Activated CD8-positive, alpha-beta memory T cell treated with anti-CD3 and anti-CD28 coated beads, Interleukin-2, amount 50 U/mL, for 24 hours (primary cell): ENCODE measurements around the gene CSNK1G2.

Source experiments
- DNase-seq: peaks from one replicate; pipeline ENCODE4 v3.0.0-alpha.2; 2020; ENCODE audit errors: extremely low read depth

The CSNK1G2 gene

DNA sequence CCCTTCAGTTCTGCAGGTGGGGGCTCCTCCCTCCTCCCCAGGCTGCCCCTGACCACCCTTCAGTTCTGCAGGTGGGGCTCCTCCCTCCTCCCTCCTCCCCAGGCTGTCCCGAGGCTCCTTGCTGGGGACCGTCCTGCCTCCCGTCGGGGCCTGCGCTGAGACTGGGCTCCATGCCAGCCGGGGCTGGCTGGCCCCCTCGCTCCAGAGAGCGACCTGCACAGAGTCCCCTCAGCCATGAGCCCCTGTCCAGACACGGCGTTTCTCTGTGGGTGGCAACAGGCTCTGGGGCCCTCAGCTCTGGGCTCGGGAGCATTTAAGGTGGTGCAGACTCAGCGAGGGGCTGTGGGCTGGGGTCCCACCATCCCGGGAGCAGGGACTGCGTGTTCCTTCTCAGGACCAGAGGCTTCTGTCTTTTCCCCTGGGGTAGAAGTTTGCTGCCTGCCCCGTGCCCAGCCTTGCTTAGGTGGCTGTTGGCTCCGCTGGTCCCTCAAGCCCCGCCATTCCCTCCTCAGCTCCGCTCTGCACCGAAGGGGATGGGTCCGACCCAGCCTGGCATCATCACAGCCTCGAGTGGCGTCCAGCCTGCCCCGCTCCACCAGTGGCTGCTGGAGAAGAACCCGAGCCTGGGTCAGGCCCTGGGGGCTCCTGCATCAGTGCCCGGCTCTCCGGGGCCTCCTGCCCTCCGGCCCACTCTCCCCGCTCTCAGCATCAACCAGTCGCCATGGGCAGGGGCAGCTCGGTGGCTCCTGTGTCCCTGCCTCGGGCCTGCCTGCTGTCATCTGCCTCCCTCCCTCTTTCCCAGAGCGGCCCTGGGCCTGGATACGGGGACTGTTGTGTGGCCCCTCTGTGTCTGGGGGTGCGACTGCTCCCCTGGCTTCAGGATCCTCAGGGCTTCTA is 27.6 kb downstream of the CSNK1G2 start:
- no peak for DNase-seq

DNA sequence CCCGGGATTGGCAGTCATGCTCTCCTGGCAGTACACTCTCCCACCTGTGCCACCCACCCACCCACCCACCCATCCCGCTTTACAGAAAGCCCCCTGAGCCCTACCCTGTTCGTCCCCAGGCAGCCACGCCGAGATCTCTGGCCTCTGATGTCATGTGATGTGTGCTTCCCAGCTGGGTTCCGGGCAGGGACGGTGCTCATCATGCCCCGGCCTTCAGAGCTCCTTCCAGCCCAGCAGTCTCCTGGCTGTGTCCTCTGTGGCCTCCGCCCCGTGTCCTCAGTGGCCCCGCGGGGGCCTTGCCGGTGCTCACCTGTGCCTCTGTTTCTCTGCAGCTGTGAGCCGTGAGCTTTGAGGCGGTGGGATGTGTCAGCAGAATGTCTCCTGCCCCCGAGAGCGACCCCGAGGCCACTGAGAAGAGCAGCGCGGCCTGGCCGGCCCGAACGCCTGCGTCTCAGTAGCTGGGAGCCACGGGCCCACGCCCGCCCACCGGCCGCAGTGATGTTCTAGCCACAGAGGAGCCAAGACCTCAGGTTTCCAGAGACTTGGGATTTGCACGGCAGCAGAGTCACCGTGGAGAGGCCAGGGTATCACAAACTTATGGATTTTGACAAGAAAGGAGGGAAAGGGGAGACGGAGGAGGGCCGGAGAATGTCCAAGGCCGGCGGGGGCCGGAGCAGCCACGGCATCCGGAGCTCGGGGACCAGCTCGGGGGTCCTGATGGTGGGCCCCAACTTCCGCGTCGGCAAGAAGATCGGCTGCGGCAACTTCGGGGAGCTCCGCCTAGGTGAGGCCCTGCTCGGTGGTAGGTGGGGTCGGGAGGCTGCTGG is 28.4 kb downstream of the CSNK1G2 start:
- DNase-seq: no peak

DNA sequence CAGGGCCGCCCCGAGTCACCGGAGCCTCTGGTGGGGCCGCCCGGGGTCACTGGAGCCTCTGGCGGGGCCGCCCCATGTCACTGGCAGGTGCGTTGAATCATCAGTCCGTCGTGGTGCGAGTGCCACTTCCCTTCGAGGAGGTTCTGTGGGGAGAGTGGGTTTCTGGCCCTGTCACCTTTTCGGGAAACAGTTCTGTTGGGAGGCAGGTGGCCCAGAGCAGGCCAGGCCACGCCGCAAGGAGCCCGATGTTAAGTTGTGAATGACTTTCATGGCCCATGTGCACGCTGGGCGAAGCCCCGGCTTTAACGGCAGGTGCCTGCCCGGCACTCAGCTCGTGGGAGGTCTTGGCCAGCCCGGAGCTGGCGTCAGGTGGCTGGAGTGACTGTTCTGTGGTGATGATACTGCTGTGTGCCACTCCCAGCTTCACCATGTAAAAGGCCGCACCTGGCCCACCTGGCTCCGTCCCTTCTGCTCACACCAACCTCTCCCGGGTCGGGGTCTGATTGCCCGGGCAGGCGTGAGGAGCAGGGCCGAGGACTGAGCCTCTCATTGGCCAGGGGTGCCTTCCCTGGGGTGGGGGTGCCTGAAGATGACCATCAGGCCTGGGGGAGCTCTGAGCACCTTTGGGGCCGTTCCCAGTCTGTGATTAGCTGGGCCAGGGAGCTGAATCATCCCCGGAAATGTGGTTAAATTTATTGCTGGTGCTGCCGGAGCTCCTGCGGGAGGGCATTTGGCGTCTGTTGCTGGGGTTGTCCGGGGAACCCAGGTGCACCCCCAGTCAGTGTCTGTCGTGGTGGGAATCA is 29.2 kb downstream of the CSNK1G2 start:
- DNase-seq: no peak

DNA sequence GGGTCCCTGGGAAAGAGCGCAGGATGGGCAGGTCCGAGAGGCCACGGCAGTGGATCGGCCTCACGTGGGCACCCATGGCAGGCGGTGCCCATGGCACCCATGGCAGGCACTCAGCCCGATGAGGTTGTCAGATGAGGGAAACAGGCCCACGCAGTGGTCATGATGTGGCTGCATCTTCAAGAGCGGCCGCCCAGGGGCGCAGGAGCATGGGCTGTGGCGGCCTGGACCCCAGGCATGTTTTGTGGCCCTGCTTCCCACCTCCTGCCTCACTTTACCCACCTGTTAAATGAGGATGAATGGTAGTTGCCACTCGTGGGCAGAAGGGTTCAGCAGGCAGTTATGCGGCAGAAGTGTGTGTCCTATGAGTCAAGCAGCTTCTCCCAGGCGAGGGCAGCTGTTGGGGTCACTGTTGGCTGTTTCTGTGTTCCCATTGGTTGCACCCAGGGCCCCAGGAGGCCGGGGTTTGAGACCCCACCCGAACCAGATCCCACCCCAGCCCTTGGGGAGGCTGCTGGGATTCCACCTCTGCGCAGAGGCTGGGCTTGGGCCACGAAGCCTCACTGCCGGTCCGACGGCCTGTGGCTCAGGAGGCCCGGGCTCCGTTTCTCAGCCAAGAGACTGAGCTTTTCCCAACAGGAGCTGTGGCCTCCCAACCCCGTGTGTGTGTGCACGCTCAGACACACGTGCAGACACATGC is 30.0 kb downstream of the CSNK1G2 start:
- no peak for DNase-seq

DNA sequence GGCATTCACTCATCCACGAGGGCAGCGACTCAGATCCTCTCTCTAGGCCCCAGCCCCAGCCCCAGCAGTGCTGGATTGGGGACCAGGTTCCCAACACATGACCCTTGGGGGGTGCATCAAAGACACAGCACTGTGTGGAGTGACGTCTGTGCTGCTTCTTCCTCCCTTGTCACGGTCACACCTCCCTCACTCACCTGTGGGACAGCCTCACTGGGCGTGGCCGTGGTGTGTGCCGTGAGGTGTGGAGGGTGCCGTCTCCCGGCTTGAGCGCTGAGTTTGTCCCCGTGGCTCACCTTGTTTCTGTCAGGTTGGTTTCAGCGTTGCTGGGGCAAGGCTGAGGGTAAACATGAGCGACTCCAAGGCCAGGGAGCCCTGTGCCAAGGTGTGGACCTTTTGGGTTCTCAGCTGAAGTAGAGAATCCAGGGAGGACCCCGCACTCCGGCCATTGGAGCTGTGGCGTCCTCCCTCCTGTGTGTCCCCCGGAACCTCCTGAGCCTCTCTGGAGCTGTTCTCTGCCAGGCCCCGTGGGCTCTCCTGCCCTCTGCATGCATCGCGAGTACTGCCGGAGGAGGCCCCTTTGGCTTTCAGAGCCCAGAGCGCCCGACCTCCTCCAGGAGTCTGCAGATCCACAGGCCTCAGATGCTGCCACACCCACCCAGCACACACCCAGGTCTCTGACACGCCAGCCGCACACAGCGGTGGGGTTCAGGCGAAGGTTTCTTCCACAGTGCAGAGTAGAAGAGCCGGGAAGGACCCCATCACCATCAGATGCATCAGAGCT is 33.6 kb downstream of the CSNK1G2 start:
- no peak for DNase-seq

DNA sequence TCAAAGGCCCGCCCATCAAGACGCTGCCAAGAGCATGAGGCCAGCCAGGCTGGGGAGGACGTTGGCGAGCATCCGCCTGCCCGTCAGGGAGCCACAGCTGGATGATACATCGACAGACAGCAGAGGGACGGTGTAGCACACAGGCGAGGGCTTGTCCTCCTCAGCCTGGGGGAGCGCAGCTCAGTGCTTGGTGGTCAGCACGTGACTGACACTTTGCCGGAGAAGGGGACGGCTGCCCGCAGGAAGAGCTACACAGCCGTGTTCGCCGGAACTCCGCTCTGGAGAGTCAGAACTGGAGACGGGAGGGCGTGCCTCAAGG is 34.1 kb downstream of the CSNK1G2 start:
- no peak for DNase-seq

DNA sequence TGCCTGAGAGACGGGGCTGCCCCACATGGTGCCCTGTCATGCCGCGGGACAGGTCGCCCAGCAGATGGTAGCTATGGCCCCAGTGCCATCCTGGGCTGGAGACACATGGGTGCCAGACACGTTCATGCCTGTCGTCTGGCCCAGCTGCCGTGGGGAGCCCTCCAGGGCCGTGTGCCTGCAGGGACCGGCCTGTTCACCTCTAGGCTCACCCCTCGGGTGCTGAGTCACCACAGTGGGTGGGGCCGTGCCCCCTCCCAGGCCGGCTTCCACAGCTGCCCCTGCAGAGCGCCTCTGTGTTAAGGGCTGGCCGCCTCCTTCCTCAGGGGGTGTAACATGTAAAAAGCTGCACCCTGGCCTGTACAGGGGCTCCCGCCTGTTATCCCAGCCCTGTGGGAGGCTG is 36.1 kb downstream of the CSNK1G2 start:
- DNase-seq: no peak

DNA sequence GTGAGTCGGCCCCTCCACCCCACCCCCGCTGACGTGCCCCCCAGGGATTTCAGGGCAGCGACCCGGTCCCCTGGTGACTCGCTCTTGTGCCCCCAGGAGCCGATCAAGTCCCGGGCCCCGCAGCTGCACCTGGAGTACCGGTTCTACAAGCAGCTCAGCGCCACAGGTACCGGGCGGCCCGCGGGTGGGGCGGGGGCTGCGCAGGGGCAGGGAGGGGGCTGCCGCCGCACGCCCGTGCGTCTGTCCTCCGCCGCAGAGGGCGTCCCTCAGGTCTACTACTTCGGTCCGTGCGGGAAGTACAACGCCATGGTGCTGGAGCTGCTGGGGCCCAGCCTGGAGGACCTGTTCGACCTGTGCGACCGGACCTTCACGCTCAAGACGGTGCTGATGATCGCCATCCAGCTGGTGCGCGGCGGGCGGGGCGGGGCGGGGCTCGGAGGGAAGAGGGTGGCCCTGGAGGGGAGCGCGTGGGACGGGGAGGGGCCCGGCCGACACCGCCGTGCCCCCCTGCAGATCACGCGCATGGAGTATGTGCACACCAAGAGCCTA is 37.4 kb downstream of the CSNK1G2 start:
- DNase-seq: no peak

DNA sequence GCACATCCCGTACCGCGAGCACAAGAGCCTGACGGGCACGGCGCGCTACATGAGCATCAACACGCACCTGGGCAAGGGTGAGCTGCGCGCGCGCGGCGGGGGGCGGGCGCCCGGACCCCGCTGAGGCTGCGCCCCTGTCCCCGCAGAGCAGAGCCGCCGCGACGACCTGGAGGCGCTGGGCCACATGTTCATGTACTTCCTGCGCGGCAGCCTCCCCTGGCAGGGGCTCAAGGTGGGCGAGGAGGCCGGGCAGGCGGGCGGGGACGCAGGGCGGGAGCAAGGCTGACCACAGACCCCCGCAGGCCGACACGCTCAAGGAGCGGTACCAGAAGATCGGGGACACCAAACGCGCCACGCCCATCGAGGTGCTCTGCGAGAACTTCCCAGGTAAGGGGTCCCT is 38.0 kb downstream of the CSNK1G2 start:
- no peak for DNase-seq

DNA sequence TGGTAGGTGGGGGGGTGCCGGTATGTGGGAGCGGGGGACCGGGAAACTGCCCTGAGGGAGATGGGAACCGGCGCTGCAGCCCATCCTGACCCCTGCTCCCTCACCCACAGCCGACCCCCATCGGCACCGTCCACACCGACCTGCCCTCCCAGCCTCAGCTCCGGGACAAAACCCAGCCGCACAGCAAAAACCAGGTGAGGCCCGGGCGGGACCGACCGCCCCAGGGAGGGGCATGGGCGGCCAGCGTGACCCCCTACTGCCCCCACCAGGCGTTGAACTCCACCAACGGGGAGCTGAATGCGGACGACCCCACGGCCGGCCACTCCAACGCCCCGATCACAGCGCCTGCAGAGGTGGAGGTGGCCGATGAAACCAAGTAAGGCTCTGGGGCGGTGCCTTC is 38.7 kb downstream of the CSNK1G2 start:
- DNase-seq: no peak

DNA sequence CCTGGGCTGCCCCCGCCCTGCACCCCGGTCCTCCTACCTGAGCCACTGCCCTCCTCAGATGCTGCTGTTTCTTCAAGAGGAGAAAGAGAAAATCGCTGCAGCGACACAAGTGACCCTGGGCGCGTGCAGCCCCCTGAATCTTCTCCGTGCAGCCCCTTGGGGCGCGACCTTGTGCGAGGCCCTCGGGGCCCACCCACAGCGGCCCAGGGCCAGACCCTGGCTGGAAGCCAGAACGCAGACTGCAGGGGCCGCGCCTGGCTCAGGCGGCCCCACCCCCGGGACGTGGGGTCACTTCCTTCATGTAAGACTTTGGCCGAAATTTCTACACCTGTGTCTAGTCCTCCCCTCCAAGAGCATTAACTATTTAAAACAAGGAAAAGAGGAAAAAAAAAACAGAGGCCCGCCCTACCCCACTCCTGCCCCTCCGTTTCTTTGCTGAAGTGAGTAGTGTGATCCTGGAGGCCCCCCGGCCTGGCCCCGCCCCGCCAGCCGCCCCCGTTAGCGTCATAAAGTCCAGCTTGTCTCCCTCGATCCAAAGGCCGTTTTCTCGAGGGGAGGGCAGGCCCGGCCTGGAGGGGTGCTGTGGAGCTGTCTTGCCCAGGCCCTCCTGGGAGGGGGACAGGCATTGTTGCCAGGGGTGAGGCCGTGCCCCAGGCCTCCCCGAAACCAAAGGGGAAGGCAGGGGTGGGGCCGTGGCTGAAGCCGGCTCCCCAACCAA is 39.3 kb downstream of the CSNK1G2 start:
- DNase-seq: no peak

DNA sequence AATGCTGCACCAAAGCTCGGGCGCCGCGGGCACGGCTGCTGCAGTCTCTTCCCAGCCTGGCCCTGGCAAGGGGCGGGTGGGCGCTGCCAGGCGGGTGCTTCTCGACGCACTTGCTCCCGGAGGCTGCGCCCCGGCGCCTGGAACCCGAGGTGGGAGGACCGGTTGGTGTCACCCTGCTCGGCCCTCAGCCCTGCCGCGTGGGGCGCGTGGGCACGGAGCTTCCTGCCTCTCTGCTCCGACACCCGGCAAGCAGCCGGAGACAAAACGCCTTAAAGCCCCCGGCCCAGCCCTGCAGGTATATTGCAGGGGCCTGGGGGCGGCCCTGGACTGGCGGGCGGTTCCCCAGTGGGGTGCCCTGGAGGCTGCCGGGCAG is 39.8 kb downstream of the CSNK1G2 start:
- no peak for DNase-seq

DNA sequence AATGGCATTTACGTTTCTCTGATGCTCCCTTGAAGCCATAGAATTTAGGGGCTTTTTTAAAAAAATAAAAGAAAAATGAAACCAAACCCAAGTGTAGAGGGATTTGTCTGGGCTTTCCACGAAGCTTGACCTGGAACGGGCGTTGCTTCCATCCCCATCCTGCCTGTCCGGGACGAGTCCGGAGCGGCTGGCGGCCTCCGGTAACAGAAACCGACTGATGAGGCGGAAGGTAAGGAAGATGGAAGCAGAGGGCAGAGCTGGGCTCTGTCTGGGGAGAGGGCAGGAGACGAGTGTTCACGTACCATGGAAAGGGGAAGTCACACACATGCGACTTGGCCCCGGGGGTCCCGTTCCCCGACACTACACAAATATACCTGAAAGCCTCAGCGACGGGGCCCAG is 40.3 kb downstream of the CSNK1G2 start:
- no peak for DNase-seq

DNA sequence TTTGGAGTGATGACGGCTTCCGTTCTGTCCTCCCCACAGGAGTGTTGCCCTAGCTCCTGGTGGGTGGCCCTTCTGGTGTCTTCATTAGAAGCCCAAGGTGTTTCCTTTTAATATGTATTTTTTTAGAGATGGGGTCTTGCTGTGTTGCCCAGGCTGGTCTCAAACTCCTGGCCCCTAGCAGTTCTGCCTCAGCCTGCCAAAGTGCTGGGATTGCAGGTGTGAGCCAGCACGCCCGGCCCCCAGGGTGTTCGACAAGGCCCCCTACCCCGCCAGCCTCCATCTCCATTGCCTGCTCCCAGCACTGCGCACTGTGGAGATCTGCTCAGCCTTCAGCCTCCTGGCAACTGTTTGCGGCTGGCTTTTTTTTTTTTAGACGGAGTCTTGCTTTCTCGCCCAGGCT is 43.4 kb downstream of the CSNK1G2 start:
- no peak for DNase-seq

DNA sequence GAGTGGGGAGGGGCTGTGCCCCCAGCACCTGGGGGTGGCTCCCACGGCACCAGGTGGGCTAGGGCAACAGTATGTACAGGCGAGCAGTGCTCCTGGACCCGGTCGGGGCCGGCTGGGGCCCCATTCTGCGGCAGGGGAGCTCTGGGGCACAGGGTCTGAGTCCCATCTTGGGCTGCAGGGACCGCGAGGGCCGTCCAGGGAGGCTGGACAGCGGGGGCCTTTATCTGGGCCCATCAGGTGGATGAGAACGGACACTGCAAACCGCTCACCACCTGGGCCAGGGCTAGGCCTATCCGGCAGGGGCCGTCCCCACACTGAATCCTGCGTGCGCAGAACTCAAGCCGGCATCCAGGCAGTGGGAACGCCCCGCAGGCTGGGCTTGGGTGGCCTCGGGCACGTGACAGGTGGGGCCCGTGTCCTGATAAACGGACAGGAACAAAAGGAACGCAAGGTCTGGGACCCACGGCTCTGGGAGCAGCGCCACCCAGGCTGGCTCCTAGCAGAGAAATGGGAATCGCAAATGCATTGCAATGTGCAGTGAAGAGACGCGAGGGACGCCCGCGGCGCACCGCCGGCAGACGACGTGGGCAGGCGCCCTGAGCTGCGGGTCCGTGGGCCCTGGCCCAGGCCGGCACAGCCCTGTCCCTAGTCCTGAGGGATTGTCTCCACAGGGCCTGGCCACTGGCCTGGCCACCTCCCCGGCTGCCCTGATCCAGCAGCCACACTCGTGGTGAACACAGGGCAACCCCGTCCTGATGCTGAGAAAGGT is 44.8 kb downstream of the CSNK1G2 start:
- DNase-seq: no peak

DNA sequence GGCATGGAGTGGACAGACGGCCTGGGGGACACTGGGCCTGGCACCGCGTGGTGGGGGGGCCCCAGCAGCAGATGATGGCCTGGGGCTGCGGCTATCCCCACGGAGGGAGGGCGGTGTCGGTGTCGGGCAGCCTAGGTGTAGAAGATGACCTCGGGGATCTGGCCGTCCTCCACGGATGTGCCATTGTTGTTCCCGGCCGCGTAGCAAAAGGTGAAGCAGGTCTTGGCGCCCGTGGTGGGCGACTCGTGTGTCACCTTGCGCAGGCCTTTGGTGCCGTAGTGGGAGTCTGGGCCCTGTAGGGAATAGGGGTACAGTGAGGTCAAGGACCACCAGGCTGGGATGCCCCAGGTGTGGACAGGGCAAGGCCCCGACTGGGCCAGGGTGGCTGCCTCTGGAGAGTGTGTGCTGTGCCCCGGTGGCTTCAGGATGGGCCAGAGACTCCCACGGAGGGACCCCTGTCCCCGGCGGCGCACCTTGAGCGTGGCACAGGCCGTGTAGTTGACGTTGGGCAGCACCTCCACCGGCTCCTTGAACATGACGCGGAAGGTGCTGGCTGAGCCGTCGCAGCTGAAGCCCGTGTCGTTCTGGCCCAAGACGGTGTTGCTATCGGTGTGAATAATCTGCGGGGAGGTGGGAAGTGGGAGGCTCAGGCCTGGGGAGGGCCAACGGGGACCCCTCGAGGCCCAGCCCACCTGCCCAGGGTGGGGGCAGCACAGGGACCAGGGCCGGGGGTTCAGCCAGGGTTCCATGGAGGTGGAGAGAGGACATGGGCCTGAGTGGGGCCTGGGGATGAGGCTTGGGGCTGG is 45.6 kb downstream of the CSNK1G2 start:
- DNase-seq: no peak

DNA sequence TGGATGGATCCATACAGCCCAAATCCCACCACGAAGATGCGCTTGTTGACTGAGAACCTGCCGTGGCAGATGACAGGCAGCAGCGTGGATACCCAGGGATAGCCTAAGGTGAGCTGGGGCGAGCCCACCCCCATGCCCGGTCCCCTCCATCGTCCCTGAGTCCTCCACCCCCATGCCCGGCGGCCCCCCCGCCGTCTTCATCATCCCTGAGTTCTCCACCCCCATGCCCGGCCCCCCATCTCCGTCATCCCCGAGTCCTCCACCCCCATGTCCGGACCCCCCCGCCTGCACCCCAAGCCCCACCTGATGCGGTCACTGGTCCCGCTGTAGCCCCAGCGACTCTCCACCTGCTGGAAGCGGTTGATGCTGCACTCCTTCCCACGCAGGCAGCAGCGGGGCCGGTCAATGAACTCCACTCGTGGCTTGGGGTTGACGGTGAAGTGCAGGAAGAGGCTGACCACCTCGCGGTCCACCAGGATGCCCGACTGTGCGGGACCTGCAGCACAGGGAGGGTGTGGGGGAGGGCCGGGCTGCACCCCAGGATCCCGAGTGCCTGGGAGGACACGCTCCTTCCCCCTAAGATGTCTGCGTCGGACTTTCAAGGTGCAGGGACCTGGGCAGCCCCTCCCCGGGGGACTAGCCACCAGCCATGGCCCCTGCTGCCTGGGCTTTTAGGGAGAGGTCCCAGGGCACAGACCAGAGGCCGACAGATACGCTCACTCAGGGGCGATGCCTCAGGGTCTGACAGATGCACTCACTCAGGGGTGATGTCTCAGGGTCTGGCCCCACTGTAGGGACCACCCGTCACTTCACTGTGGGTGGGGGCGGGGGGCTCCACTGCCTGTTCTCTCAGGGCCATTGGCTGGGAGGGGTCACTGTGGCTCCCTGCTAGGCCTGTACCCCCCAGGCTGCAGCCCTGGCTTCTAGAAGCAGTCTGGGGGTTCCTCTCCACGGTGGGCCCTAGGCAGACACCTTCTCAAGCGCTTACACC is 46.5 kb downstream of the CSNK1G2 start:
- no peak for DNase-seq
